ENCODE data around the gene KIAA2012.
"Not testable (repeated sequence)": the region's sequence is repeated elsewhere in the genome, so short reads cannot be mapped to it uniquely, and the experiment has no call there.

KIAA2012 gene

GRCh38 chr2:202121532-202122162 lies 48.6 kb downstream of the KIAA2012 start:
- no peak for DNase-seq

- DNase-seq, result no peak
Measured at GRCh38 chr2:202122163-202122540, 49.1 kb downstream of the KIAA2012 start.

GRCh38 chr2:202122980-202123720 lies 50.1 kb downstream of the KIAA2012 start:
- DNase-seq, result no peak

DNA sequence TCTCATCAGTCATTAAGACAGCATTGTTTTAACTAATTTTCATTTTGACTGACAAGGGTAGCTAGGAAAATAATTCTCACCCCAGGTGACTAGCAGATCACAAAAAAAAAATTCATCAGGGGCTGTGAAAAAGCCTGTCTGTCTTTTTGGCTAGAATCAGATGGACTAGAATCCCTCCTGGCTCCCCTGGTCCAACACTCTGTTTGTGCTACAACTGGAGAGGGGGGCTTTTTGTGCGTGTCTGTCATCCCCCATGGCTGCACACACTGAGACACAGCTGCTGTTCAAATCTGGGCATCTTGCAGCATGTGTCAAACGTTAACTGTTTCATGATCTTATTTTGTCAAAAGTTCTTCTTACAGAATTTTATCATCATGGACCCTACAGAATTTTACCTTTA lies 51.2 kb downstream of the KIAA2012 start:
- no peak for DNase-seq

GRCh38 chr2:202127687-202128331 lies 54.8 kb downstream of the KIAA2012 start:
- DNase-seq, result no peak

DNA sequence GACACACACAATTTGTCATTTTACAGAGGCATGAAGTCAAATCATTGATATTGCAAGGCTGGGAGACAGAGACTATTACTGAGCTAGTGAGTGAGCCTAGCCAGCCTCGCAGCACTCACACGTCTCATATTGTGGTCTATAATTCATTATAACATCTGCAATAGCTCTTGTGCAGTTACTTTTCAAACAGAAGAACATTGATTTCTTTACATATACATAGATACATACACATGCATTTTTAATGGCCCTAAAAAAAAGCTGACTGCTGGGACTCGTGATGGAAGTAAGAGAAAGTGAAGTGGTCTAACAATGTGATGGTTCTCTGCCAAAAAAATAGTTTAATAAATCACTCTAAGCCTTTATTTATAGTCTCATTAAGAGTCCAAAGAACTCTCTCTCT lies 56.8 kb downstream of the KIAA2012 start:
- DNase-seq, result no peak

- no peak for DNase-seq
Measured at GRCh38 chr2:202133200-202133908, 60.3 kb downstream of the KIAA2012 start.

DNA sequence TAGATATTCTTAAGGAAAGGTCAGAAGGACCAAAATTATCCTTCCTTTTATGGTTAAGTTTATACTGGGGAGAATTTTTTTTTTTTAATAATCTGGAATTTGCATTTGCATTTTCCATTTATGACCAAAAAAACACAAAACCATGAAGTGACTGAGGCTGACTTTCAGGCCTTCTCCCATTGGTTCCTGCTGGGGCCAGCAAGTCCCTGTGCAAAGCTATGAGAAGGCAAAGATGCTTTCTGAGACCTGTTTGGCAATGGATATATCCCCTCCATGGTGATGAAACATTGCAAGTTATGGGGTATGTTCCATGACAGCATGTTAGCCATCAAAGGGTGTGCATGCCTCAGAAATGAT lies 60.8 kb downstream of the KIAA2012 start:
- DNase-seq, result no peak

- no peak for DNase-seq
Measured at GRCh38 chr2:202135091-202135874, 62.2 kb downstream of the KIAA2012 start.

DNA sequence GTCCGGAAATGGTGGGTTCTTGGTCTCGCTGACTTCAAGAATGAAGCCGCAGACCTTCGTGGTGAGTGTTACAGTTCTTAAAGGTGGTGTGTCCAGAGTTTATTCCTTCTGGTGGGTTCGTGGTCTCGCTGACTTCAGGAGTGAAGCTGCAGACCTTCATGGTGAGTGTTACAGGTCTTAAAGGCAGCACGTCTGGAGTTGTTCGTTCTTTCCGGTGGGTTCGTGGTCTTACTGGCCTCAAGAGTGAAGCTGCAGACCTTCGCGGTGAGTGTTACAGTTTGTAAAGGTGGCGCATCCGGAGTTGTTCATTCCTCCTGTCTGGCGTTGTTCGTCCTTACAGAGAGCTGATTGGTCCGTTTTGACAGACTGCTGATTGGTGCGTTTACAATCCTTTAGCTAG lies 63.0 kb downstream of the KIAA2012 start:
- DNase-seq, result not testable (repeated sequence)

- DNase-seq, result no peak
Measured at GRCh38 chr2:202136526-202136925, 63.5 kb downstream of the KIAA2012 start.

- no peak for DNase-seq
Measured at GRCh38 chr2:202140522-202141252, 67.6 kb downstream of the KIAA2012 start.

- no peak for DNase-seq
Measured at GRCh38 chr2:202141329-202141947, 68.4 kb downstream of the KIAA2012 start.

GRCh38 chr2:202142540-202142939 lies 69.5 kb downstream of the KIAA2012 start:
- DNase-seq, result no peak

GRCh38 chr2:202147775-202148174 lies 74.7 kb downstream of the KIAA2012 start:
- DNase-seq, result no peak

GRCh38 chr2:202148515-202149154 lies 75.6 kb downstream of the KIAA2012 start:
- DNase-seq, result no peak

GRCh38 chr2:202149155-202149762 lies 76.2 kb downstream of the KIAA2012 start:
- no peak for DNase-seq

DNA sequence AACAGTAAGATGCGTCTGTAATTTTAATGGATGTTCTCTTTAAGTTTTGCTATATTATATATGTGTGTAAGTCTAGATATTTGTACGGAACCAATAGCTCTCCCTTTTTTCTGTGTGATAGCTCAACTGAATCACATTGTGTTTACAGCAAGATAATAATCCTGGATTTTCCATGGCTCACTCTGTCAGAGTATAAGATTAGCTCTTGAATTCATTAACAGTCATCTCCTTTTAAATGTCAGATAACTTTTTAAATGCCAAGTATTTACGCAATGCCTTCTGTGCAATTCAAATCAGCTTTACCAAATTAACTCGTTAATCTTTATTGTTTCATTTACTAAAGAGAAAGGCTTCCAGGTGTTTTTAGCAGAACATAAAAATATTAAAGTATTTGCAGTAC lies 76.9 kb downstream of the KIAA2012 start:
- DNase-seq, result no peak

- DNase-seq, result no peak
Measured at GRCh38 chr2:202152104-202152715, 79.2 kb downstream of the KIAA2012 start.

DNA sequence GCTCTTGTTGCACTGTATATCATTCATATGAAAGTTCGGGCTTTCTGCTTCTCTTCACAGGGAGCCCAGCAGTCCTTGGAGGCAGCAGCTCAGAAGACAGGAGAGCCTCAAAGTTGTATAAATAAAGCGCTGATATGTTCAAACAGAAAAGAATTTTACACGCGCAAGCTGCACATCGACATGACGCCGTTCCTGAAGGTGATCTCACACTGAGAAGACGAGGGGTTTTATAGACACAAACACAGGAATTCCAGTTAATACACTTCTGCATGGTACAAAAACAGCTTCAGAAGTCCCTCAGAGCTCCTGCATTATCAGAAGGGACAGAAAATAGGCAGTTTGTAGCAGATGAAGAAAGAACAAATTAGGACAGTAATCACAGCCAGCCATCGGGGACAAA lies 81.6 kb downstream of the KIAA2012 start:
- DNase-seq, result no peak
